IPS-18c (cell line): ENCODE measurements around the gene GALNT2.

Experiments
- H3K4me3 ChIP-seq: 2 replicates; pipeline ENCODE4 v1.7.0; 2013; ENCODE audit warnings: low read depth, mild to moderate bottlenecking, low read length, moderate library complexity; ENCODE audit not compliant: insufficient read depth
- H3K9me3 ChIP-seq: one replicate; pipeline ENCODE4 v1.6.1; 2013; ENCODE audit warnings: mild to moderate bottlenecking, low read length, moderate library complexity; ENCODE audit not compliant: control insufficient read depth, insufficient read depth

The GALNT2 gene

DNA sequence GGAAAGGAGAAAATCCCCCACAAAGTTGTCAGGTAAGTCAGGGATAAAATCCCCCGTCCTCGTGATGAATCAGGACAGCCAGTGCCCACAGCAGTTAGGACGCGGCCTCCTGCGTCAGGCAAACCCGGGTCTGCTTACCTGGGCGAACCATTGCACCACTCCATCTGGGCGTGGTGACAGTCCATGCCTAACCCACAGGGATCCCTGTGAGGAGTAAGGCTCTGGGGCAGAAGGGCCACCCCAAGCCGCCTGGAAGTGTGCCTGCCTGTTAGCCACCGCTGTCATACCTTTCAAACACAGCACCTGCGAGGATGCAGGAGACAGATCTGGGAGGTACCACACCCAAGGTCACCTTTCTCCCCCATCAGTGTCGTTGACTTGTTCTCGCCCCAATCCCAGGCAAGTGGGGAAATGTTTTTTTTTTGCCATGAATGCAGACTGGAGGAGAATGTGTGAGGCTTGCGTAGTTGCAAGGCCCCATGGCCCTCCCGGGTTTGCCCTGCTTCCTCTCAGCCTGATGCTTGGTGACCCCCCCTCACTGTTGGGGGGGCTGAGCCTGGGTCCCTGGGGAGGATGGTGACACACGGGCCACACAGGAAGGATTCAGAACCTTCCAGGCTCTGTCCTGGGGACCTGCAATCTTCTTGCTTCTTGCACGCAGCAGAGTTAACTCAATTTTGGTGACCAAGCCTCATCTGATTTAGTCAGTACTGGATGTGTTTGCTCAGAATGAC lies 252.1 kb downstream of the GALNT2 start:
- no peak overlapping the region for H3K4me3 ChIP-seq
- H3K9me3 ChIP-seq: no peaks in the 10 kb centered on the region

DNA sequence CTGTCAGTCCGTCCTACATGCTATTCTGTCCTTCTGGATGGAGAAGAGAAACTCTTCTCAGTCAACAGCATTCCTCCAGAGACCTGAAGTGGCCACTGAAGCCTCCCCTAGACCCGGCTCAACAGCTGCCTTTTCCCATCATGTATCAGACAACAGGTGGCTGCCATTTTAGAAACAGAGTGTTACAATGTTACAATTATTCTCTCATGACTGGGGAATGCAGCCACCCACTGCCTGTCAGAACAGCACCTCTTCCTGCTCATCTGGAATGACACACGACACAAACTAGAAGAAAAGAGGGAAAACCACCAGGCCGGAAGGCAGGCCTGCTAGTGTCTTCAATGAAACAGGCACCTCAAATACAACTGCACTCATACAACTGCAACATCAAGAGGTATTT lies 253.8 kb downstream of the GALNT2 start:
- Histone ChIP-seq H3K4me3 (no peak overlapping the region), H3K9me3 (no peaks in the 10 kb centered on the region)

DNA sequence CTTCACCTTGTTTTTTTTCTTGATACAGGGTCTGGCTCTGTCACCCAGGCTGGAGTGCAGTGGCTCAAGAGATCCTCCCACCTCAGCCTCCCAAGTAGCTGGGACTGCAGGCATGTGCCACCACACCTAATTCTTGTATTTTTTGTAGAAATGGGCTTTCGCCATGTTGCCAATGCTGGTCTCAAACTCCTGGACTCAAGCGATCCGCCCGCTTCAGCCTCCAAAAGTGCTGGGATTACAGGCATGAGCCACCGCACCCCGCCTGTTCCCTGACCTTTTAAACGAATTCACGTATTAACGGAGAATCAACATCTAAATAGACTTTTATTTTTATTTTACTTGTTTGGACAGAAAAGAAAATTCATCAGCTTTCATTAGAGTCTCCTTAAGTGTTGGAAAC lies 254.3 kb downstream of the GALNT2 start:
- Histone ChIP-seq H3K4me3 (no peak overlapping the region), H3K9me3 (no peaks in the 10 kb centered on the region)

DNA sequence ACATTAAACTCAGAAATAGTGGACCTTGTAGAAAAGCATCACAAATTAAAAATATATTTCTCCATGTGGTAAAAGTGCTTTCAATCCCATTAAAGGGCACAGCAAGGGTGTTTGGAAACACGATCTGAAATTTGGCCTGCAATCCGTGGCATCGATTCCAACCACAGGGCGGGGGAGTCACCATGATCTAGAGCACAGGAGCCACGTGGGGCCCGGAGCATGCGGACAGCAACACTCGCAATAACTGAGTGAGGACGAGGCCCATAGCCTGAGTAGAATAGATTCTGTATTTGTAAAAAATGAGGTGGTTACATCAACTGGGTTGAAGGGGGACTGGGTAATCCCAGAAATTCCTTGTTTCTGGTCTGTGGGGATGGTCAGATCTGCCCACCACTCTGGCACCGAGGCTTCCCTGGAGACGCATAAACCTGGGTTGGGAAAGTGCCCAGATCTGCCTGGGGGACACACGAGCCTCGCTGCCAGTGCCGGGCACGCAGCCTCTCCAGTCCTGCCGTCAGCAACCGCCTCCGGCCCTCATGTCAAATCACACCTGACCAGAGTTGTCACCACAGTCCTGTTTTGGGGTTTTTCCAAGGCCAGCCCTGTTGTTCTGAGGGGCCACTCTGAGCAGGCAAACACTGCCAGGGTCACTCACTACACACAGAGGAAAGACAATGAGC lies 254.8 kb downstream of the GALNT2 start:
- no peak overlapping the region for H3K4me3 ChIP-seq
- no peaks in the 10 kb centered on the region for H3K9me3 ChIP-seq

DNA sequence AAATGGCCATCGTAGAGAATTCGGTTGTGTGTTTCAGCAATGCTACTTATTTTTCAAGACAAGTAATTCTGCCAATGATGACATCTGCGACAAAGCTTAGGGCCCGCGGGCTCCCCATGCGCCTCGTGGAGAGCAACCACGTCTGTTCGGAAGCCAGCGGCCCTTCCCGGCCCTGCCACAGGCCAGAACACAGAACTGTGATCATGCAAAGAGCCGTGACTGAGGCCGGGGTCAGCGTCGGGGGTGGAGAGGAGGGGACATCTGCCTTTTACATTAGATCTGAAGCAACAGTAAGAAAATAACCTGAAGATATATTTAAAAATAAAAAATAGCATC lies 255.4 kb downstream of the GALNT2 start:
- no peak overlapping the region for H3K4me3 ChIP-seq
- no peaks in the 10 kb centered on the region for H3K9me3 ChIP-seq

DNA sequence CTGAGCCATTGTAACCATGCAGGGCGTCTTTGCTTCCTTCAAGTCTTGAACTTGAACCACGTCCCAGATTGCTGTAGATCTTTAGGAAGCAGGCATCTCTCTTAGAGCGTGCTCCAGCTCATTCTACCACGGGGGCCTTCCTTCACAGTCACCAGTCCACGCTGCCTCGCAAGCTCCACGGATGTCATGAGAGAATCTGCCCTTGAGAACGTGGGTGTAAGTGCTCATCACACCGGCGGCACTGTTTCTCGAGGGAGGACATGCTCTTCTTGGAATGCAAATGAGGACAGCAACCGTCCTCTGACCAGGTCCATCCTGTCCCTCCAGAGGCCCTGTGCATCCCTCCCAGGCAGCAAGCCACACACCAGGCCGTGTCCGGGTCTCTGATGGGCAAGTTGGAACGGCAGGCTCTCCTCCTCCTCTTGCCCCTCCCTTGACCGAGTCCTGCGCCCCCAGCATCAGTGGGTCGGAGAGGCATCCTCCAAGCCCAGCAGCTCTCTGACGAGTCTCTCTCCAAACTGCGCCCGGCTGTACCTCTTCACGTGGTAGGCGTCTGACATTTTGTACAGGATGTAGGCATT lies 256.0 kb downstream of the GALNT2 start:
- Histone ChIP-seq H3K4me3 (no peak overlapping the region), H3K9me3 (no peaks in the 10 kb centered on the region)

DNA sequence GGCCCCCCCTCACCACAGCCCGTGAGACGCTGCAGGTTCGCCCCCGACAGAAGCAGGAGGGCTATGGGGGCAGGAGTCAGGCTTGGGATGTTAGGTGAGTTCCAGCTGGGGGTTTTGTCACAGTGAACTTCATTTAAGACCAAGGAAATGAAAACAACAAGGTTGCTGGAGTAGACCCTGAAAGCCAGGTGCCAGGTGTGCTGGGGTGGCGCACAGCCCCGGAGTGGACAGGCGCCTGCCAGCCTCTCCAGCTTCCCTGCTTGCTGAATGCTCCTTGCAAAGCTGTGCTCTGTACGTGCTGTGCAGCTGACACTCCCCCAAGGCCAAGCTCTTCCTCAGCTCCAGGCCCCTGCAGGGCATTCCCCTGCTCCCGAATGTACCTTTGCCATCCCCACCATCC lies 256.6 kb downstream of the GALNT2 start:
- Histone ChIP-seq H3K4me3 (no peak overlapping the region), H3K9me3 (no peaks in the 10 kb centered on the region)

DNA sequence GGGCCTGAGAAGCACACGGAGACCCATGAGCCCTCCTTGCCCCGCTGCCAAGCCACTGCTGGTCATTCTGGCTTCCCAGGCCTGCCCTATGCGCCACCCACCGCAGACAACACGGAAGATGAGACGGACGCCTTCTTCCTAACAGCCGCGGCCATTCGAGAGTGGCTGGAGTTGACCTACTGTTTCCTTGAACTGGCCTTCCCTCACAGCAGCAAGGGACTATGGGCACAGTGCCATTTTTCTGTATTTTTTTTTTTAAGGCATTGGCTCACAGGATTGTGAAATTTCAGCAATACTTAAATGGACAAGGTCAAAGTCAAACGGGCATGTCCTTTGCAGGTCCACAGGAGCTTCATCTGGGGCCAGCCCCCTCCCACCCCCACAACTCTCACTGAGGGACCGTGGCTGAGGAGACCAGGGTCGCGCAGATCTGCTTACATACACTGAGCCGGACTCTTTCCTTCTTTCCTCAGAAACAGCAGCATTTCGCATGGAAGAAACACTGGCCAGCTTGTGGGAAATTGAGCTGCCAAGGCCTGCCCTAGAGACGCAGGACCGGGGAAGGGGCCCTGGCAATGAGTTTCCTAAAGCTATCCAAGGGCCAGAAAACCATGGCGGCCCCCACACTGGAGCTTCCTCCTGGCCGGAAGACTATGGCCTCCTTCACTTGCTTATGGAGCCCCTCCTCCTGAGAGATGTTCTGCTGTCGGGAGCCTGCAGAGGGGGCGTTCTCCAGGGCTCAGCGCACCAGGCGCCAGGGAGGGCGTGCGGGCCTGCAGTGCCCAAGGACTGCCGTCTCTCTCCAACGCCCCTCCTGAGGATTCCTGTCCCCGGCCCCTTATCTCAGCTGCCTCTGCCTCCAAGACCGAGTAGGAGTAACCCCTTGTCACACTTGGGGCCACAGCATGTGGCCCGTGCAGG lies 260.2 kb downstream of the GALNT2 start:
- no peaks in the 10 kb centered on the region for H3K9me3 ChIP-seq
- H3K4me3 ChIP-seq: no peak overlapping the region

DNA sequence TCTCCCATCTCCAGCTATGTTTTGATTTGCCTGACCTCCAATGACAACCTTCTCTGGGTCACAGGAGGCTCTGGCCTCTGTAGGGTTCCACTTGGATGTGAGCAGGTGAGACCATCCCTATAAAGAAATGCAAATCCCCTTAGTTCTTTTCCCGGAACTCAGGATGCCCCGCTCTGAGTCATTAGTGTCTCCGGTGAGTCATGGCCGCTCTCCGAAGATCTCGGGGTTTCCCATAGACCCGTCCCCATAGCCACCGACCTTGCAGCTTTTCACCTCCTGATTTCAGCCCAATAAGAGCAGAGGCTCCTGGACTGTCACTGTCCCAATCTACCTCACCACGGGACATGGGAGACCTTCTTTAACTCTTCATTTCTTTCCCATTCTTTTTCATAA lies 260.9 kb downstream of the GALNT2 start:
- Histone ChIP-seq H3K4me3 (no peak overlapping the region), H3K9me3 (no peaks in the 10 kb centered on the region)

DNA sequence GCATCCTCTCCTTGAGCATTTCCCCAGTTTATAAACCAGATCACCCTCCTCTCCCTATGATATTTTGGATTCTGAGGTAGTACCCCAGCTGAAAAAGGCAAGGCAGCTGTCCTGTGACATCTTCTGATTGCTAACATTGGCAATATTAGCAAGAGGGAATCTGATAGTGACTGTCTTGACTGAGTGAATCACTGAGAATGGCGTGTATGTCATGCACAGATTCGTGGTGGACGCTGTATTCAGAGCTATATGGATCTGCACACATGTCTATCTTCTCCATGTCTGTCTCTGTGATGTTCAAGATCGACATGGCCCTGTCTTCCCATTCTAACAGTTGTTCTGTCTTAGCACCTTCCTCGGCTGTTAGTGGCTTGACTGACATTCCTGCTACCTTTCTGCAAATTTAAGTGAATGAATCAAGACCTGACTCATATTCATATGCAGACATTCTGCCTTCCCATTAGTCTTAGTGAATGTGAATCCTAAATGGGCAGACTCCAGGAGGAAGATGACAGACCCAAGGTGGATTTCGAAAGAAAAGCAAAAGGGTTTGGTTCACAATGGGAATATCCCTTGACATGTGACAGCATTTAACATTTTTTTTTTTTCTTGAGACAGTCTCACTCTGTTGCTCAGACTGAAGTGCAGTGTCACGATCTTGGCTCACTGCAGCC lies 261.4 kb downstream of the GALNT2 start:
- Histone ChIP-seq H3K4me3 (no peak overlapping the region), H3K9me3 (no peaks in the 10 kb centered on the region)

DNA sequence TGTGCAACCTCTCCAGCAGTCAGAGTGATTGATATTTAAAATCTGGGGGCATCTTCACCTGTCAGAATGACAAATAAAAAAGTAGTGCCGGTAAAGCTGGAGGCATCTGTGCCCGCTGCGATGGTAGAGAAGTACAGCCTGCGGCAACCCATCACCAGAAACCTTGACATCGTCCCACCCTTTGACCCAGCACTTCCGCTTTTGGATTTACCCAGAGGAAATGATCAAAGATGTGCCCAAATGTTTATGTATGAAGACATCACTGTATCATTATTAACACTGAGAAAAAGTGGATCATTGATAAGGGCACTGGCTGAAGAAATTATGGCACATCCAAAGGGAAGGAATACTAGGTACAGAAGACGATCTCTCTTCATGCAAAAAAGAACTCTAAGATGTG lies 263.1 kb downstream of the GALNT2 start:
- no peak overlapping the region for H3K4me3 ChIP-seq

More for the DNA sequence above, 263.1 kb downstream of the GALNT2 start:
- H3K9me3 ChIP-seq: peaks cover 2% of the 10 kb centered on the region
